DOHH2 (cell line): ENCODE measurements around the gene GMPR2.

Experiments
- H3F3A ChIP-seq: fragments of 200-600 bp; sonication (generic), shearing (Covaris generic); 2 replicates; pipeline ENCODE4 v1.6.0; 2016; ENCODE audit warnings: antibody characterized with exemption, mild to moderate bottlenecking; ENCODE audit not compliant: control insufficient read depth, insufficient read depth
- H3K27ac ChIP-seq: fragments of 200-600 bp; sonication (generic); 2 replicates; pipeline ENCODE4 v1.5.1; 2014; ENCODE audit warnings: low read depth, mild to moderate bottlenecking, low read length, moderate library complexity
- H3K27me3 ChIP-seq: fragments of 200-600 bp; sonication (generic); 2 replicates; pipeline ENCODE4 v1.6.1; 2014; ENCODE audit warnings: mild to moderate bottlenecking, low read length, mixed read lengths; ENCODE audit not compliant: control insufficient read depth
- H3K36me3 ChIP-seq: fragments of 200-600 bp; sonication (generic); 2 replicates; pipeline ENCODE4 v1.6.1; 2014; ENCODE audit warnings: mild to moderate bottlenecking, low read length, moderate library complexity, mixed read lengths; ENCODE audit not compliant: control insufficient read depth
- H3K4me1 ChIP-seq: fragments of 200-600 bp; sonication (generic); 2 replicates; pipeline ENCODE4 v1.6.1; 2014; ENCODE audit warnings: mild to moderate bottlenecking, low read length, mixed read lengths; ENCODE audit not compliant: control insufficient read depth
- H3K4me2 ChIP-seq: fragments of 200-600 bp; sonication (generic); 2 replicates; pipeline ENCODE4 v1.6.0; 2014; ENCODE audit warnings: mild to moderate bottlenecking, low read length, moderate library complexity
- H3K4me3 ChIP-seq: fragments of 200-600 bp; sonication (generic); 2 replicates; pipeline ENCODE4 v1.5.1; 2014; ENCODE audit warnings: mild to moderate bottlenecking, low read length, mixed read lengths
- H3K79me2 ChIP-seq: fragments of 200-600 bp; sonication (generic); 2 replicates; pipeline ENCODE4 v1.6.1; 2014; ENCODE audit warnings: mild to moderate bottlenecking, low read length, mixed read lengths; ENCODE audit not compliant: control insufficient read depth
- H3K9me2 ChIP-seq: fragments of 200-600 bp; sonication (generic); replicated peaks from 2 replicates; pipeline ENCODE4 v1.6.1; 2014; ENCODE audit warnings: mild to moderate bottlenecking, low read length, mixed read lengths; ENCODE audit not compliant: control insufficient read depth
- H3K9me3 ChIP-seq: fragments of 200-600 bp; sonication (generic); 2 replicates; pipeline ENCODE4 v1.6.1; 2014; ENCODE audit warnings: antibody characterized with exemption, low read length, mixed read lengths; ENCODE audit not compliant: control insufficient read depth, insufficient read depth
- H4K20me1 ChIP-seq: fragments of 200-600 bp; sonication (generic); 2 replicates; pipeline ENCODE4 v1.6.0; 2014; ENCODE audit warnings: low read depth, mild to moderate bottlenecking, antibody characterized with exemption, low read length, moderate library complexity; ENCODE audit not compliant: control insufficient read depth, insufficient read depth
- EZH2phosphoT487 ChIP-seq: fragments of 200-600 bp; sonication (generic); IDR thresholded peaks from 2 replicates; pipeline ENCODE4 v1.6.1; 2017; ENCODE audit warnings: borderline replicate concordance, mild to moderate bottlenecking, antibody characterized with exemption, low read length, moderate library complexity, mixed read lengths
- TF ChIP-seq, protein P1 (sequence below): fragments of 200-600 bp; sonication (generic); IDR thresholded peaks from one replicate; pipeline ENCODE4 v1.5.1; 2014; ENCODE audit warnings: antibody characterized with exemption, mild to moderate bottlenecking, low read depth, low read length; ENCODE audit not compliant: poor library complexity, severe bottlenecking

The GMPR2 gene

DNA sequence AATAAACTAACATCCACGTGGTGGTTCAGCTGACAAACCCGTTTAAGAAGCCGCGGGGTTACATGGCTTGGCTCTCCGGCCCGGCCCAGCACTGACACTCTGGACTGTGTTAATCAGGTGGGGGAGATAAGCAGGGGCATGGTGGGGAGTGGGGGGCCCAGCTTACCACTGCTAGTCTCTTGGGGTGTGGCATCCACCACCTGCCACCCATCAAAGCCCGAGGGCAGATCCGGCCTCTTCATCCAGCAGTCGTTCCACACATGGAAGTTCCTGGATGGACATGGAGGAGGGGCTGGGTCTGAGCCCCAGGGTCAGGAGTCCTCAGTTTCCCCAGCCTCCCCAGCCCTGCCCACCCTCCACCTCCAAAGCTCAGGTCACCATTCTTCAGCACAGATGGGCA is 25.4 kb downstream of the GMPR2 start:
- H3K27me3 ChIP-seq: no peaks in the 10 kb centered on the region
- H3K4me1 ChIP-seq: no peaks in the 10 kb centered on the region
- no peak overlapping the region for H3K4me2 ChIP-seq
- H3K79me2 ChIP-seq: no peaks in the 10 kb centered on the region
- TF ChIP-seq, protein P1, sequence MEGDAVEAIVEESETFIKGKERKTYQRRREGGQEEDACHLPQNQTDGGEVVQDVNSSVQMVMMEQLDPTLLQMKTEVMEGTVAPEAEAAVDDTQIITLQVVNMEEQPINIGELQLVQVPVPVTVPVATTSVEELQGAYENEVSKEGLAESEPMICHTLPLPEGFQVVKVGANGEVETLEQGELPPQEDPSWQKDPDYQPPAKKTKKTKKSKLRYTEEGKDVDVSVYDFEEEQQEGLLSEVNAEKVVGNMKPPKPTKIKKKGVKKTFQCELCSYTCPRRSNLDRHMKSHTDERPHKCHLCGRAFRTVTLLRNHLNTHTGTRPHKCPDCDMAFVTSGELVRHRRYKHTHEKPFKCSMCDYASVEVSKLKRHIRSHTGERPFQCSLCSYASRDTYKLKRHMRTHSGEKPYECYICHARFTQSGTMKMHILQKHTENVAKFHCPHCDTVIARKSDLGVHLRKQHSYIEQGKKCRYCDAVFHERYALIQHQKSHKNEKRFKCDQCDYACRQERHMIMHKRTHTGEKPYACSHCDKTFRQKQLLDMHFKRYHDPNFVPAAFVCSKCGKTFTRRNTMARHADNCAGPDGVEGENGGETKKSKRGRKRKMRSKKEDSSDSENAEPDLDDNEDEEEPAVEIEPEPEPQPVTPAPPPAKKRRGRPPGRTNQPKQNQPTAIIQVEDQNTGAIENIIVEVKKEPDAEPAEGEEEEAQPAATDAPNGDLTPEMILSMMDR: no peak
- no peak for TF ChIP-seq EZH2phosphoT487
- H3K4me3 ChIP-seq: no peak overlapping the region
- H3K27ac ChIP-seq: no peak overlapping the region
- no peaks in the 10 kb centered on the region for H4K20me1 ChIP-seq
- no peaks in the 10 kb centered on the region for H3K9me3 ChIP-seq
- H3F3A ChIP-seq: peaks cover 3% of the 10 kb centered on the region; the same call in 1 of the 2 replicates
- H3K9me2 ChIP-seq: no peaks in the 10 kb centered on the region
- no peaks in the 10 kb centered on the region for H3K36me3 ChIP-seq

DNA sequence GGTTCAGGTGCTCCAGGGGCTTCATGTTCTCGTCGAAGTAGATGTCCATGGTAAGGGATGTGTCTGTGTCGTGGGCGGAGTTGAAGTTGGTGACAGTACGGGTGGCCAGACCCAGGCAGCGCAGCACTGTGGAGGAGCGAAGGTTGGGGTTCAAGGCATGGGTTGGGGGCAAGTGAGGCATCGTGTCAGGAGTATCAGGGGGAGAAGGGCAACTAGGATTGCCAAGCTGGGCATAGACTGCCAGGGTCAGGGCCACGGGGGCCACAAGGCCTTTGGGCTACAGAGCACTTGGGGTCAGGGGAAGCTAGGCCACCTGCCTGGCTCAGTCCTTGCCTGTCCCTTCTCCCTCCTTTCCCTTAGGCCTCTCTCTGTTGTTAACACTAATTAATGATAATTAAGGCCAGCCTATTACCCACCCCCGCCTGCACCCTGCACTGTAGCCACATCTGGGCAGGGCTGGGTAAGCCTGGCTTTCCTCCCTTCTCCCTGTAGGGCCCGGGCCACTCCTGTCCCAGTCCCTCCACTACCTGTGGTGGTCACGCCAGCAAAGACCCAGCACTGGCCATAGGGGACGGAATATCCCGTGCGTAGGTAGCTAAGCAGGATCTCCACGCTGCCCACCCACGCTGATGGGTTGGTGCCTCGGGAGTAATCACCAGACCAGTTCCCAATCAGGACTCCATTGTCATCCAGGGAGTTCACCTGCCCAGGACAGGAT is 26.0 kb downstream of the GMPR2 start:
- no peaks in the 10 kb centered on the region for H3K9me3 ChIP-seq
- no peaks in the 10 kb centered on the region for H3K36me3 ChIP-seq
- no peaks in the 10 kb centered on the region for H3K9me2 ChIP-seq
- no peaks in the 10 kb centered on the region for H3K79me2 ChIP-seq
- H4K20me1 ChIP-seq: no peaks in the 10 kb centered on the region
- H3K4me2 ChIP-seq: no peak overlapping the region
- no peak for TF ChIP-seq EZH2phosphoT487
- TF ChIP-seq, protein P1: no peak
- H3K4me1 ChIP-seq: no peaks in the 10 kb centered on the region
- no peak overlapping the region for H3K27ac ChIP-seq
- peaks cover 3% of the 10 kb centered on the region; the same call in 1 of the 2 replicates for H3F3A ChIP-seq
- no peaks in the 10 kb centered on the region for H3K27me3 ChIP-seq
- H3K4me3 ChIP-seq: no peak overlapping the region

DNA sequence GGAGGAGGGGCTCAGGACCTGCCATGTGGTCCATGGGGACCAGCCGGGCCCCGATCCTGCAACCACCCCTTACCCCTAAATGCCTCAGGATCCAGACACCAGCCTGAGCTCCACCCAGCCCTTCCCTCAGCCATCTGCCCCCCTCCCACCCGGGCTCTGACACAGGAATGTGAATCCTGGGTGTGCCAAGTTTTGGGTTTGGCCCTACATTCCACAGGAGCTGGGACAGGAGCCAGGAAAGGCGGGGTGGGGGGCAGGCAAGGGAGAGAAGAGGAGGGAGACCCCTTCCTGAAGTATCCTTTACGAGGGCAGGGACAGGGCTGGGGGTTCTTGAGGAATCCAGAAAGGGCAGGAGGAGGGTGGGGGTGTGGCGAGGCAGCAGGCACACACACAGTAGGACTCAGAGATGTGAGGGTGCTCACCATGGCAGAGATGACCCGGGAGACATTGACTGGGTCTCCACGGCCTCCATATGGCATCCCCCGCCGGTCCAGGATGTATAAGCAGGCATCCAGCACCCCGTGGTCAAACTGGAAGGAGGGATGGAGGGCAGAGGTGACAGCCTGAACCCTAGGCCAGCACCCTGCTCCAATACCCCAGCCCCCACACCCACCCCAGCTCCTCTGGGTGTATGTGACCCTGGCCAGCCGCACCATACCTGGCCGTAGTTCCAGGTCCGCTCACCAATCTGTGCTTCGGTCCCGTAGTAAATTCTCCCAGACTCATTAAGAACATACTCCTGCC is 26.7 kb downstream of the GMPR2 start:
- TF ChIP-seq, protein P1: no peak
- no peak for TF ChIP-seq EZH2phosphoT487

More for the DNA sequence above, 26.7 kb downstream of the GMPR2 start:
- H3K79me2 ChIP-seq: no peaks in the 10 kb centered on the region
- H3F3A ChIP-seq: peaks cover 3% of the 10 kb centered on the region; the same call in 1 of the 2 replicates
- H3K4me2 ChIP-seq: no peak overlapping the region
- no peaks in the 10 kb centered on the region for H3K36me3 ChIP-seq
- no peaks in the 10 kb centered on the region for H3K27me3 ChIP-seq
- H4K20me1 ChIP-seq: no peaks in the 10 kb centered on the region
- no peaks in the 10 kb centered on the region for H3K9me2 ChIP-seq
- no peaks in the 10 kb centered on the region for H3K9me3 ChIP-seq
- H3K4me1 ChIP-seq: no peaks in the 10 kb centered on the region
- H3K27ac ChIP-seq: no peak overlapping the region
- no peak overlapping the region for H3K4me3 ChIP-seq
